GM10248 (cell line): Measurements from ENCODE around the gene GALE.

Source experiments
- CTCF ChIA-PET: fragments of 300-600 bp; sonication (Branson Sonifier 250); formaldehyde crosslinking; extraction: SDS; loops from one replicate; lab custom pipeline; 2021; ENCODE audit warnings: antibody characterized with exemption; lab: Yijun Ruan, JAX
- POLR2A ChIA-PET: fragments of 350-650 bp; sonication (Branson Sonifier 250); formaldehyde crosslinking; extraction: SDS; loops from one replicate; lab custom pipeline; 2020; ENCODE audit warnings: antibody characterized with exemption; lab: Yijun Ruan, JAX
- DNase-seq: peaks from one replicate; pipeline ENCODE4 v3.0.0; 2012; ENCODE audit errors: extremely low spot score
- CTCF ChIP-seq: IDR thresholded peaks from 2 replicates; pipeline ENCODE4 v1.5.1; 2012; ENCODE audit warnings: mild to moderate bottlenecking, low read depth; ENCODE audit errors: extremely low read depth, missing control alignments, control extremely low read depth

Gene GALE

GRCh38 chr1:23748016-23748415 lies 52.5 kb downstream of the GALE start:
- ChIA-PET POLR2A (no interaction called here), CTCF (interaction anchor here (1.0 to 5.7 kb wide), 6 partner anchors 10 to 220 kb away, joined by 3 to 24 read pairs (median 3); partner anchors contain the start of gene RPL11)
- DNase-seq = no peak
- no peak for TF ChIP-seq CTCF
